H9 (cell line): ENCODE measurements around the gene HDAC2. TPM values are rescaled to one million over a fixed set of nuclear protein-coding genes. Genes with fewer than 3 reads are reported as not detected.

Experiments used
- DNase-seq: peaks from one replicate; pipeline ENCODE4 v3.0.0-alpha.2; 2017
- H2AFZ ChIP-seq: one replicate; pipeline ENCODE4 v1.6.1; 2013; ENCODE audit warnings: mild to moderate bottlenecking, low read length, control low read depth, moderate library complexity
- H2AK5ac ChIP-seq: 2 replicates; pipeline ENCODE4 v1.6.1; 2013; ENCODE audit warnings: low read length, control low read depth, mixed read lengths; ENCODE audit not compliant: insufficient read length
- H2BK120ac ChIP-seq: one replicate; pipeline ENCODE4 v1.6.1; 2013; ENCODE audit warnings: low read depth, mild to moderate bottlenecking, low read length, control low read depth, inconsistent platforms; ENCODE audit not compliant: poor library complexity, severe bottlenecking
- H2BK12ac ChIP-seq: 2 replicates; pipeline ENCODE4 v1.6.1; 2013; ENCODE audit warnings: low read length, control low read depth, mixed read lengths, low read depth; ENCODE audit not compliant: insufficient read length
- H2BK15ac ChIP-seq: 2 replicates; pipeline ENCODE4 v1.6.1; 2013; ENCODE audit warnings: low read depth, low read length, control low read depth
- H2BK20ac ChIP-seq: one replicate; pipeline ENCODE4 v1.6.1; 2013; ENCODE audit warnings: low read depth, mild to moderate bottlenecking, low read length, control low read depth, inconsistent platforms; ENCODE audit not compliant: poor library complexity, severe bottlenecking
- H2BK5ac ChIP-seq: 2 replicates; pipeline ENCODE4 v1.6.1; 2013; ENCODE audit warnings: low read length, control low read depth, mixed read lengths; ENCODE audit not compliant: insufficient read length
- H3K14ac ChIP-seq: 2 replicates; pipeline ENCODE4 v1.6.1; 2013; ENCODE audit warnings: low read length, control low read depth; ENCODE audit not compliant: insufficient read depth
- H3K18ac ChIP-seq: 2 replicates; pipeline ENCODE4 v1.6.1; 2013; ENCODE audit warnings: low read depth, mild to moderate bottlenecking, mixed read lengths, low read length, control low read depth; ENCODE audit not compliant: insufficient read length
- H3K23ac ChIP-seq: 2 replicates; pipeline ENCODE4 v1.6.1; 2013; ENCODE audit warnings: low read length, control low read depth, mixed read lengths, low read depth; ENCODE audit not compliant: insufficient read length
- H3K23me2 ChIP-seq: 2 replicates; pipeline ENCODE4 v1.6.1; 2013; ENCODE audit warnings: low read depth, mild to moderate bottlenecking, mixed read lengths, low read length, control low read depth; ENCODE audit not compliant: insufficient read length, poor library complexity, severe bottlenecking
- H3K27ac ChIP-seq: 2 replicates; pipeline ENCODE4 v1.5.1; 2013; ENCODE audit warnings: low read length, control low read depth, mixed read lengths, low read depth; ENCODE audit not compliant: insufficient read length
- H3K27me3 ChIP-seq: 2 replicates; pipeline ENCODE4 v1.6.1; 2013; ENCODE audit warnings: low read length, control low read depth, inconsistent platforms; ENCODE audit not compliant: insufficient read depth
- H3K4ac ChIP-seq: 2 replicates; pipeline ENCODE4 v1.6.1; 2013; ENCODE audit warnings: low read depth, mild to moderate bottlenecking, control low read depth, inconsistent platforms, low read length, moderate library complexity
- H3K4me1 ChIP-seq: 2 replicates; pipeline ENCODE4 v1.6.1; 2013; ENCODE audit warnings: low read length, control low read depth, inconsistent platforms; ENCODE audit not compliant: insufficient read depth
- H3K4me2 ChIP-seq: 2 replicates; pipeline ENCODE4 v1.6.1; 2013; ENCODE audit warnings: low read length, control low read depth, mixed read lengths; ENCODE audit not compliant: insufficient read length, insufficient read depth
- H3K56ac ChIP-seq: 2 replicates; pipeline ENCODE4 v1.6.1; 2013; ENCODE audit warnings: low read depth, mild to moderate bottlenecking, mixed read lengths, low read length, control low read depth; ENCODE audit not compliant: insufficient read length
- H3K79me1 ChIP-seq: 2 replicates; pipeline ENCODE4 v1.6.1; 2013; ENCODE audit warnings: low read depth, mild to moderate bottlenecking, moderate library complexity, low read length, control low read depth, inconsistent platforms; ENCODE audit not compliant: insufficient read depth, poor library complexity, severe bottlenecking
- H3K79me2 ChIP-seq: 2 replicates; pipeline ENCODE4 v1.6.1; 2013; ENCODE audit warnings: low read length, control low read depth, inconsistent platforms; ENCODE audit not compliant: insufficient read depth
- H3K9ac ChIP-seq: 2 replicates; pipeline ENCODE4 v1.6.1; 2013; ENCODE audit warnings: low read length, control low read depth, mixed read lengths; ENCODE audit not compliant: insufficient read length; ENCODE audit errors: extremely low read depth
- H3K9me3 ChIP-seq: one replicate; pipeline ENCODE4 v1.6.1; 2013; ENCODE audit warnings: low read depth, low read length, inconsistent platforms; ENCODE audit not compliant: control insufficient read depth
- H3T11ph ChIP-seq: one replicate; pipeline ENCODE4 v1.6.1; 2013; ENCODE audit warnings: mild to moderate bottlenecking, low read length, control low read depth, inconsistent platforms
- H4K20me1 ChIP-seq: one replicate; pipeline ENCODE4 v1.6.1; 2013; ENCODE audit not compliant: control insufficient read depth, insufficient read length, insufficient read depth
- H4K5ac ChIP-seq: 2 replicates; pipeline ENCODE4 v1.6.1; 2013; ENCODE audit warnings: low read depth, mild to moderate bottlenecking, mixed read lengths, low read length, control low read depth; ENCODE audit not compliant: insufficient read length
- H4K8ac ChIP-seq: replicated peaks from 2 replicates; pipeline ENCODE4 v1.6.1; 2013; ENCODE audit warnings: low read length, control low read depth, mixed read lengths, low read depth; ENCODE audit not compliant: insufficient read length
- H4K91ac ChIP-seq: 2 replicates; pipeline ENCODE4 v1.6.1; 2013; ENCODE audit warnings: low read depth, mild to moderate bottlenecking, moderate library complexity, mixed read lengths, low read length, control low read depth; ENCODE audit not compliant: insufficient read length
- H3K27ac Mint-ChIP-seq, 3 experiments: 2 replicates in 2 of 3; 3 replicates in 1 of 3; pipeline ENCODE4 v1.8.0; 2020 to 2021; ENCODE audit warnings: mixed read lengths in 3 of 3, mild to moderate bottlenecking in 1 of 3, moderate library complexity in 1 of 3
- H3K27me3 Mint-ChIP-seq: 2 replicates; pipeline ENCODE4 v1.8.0; 2021; ENCODE audit warnings: low read depth, mild to moderate bottlenecking, moderate library complexity, mixed read lengths
- H3K36me3 Mint-ChIP-seq, 3 experiments: 2 replicates in 2 of 3; 3 replicates in 1 of 3; pipeline ENCODE4 v1.8.0; 2020 to 2021; ENCODE audit warnings: low read depth in 3 of 3, mixed read lengths in 3 of 3; ENCODE audit not compliant: insufficient read depth in 1 of 3
- H3K4me1 Mint-ChIP-seq, 2 experiments: 2 replicates each; pipeline ENCODE4 v1.8.0; 2020; ENCODE audit warnings: mixed read lengths in 2 of 2
- H3K4me3 Mint-ChIP-seq, 2 experiments: 2 replicates in 1 of 2; 3 replicates in 1 of 2; pipeline ENCODE4 v1.8.0; 2020 to 2021; ENCODE audit warnings: mild to moderate bottlenecking in 2 of 2, mixed read lengths in 2 of 2, moderate library complexity in 1 of 2
- H3K9me3 Mint-ChIP-seq, 2 experiments: 2 replicates in 1 of 2; 3 replicates in 1 of 2; pipeline ENCODE4 v1.8.0; 2020; ENCODE audit warnings: mild to moderate bottlenecking in 2 of 2, mixed read lengths in 2 of 2, moderate library complexity in 1 of 2
- CTCF ChIP-seq: fragments of 200-600 bp; sonication (generic); conservative IDR thresholded peaks from 3 replicates; pipeline ENCODE4 v1.8.0; 2021; ENCODE audit warnings: antibody characterized with exemption, mild to moderate bottlenecking
- WGBS: extraction: QIAGEN DNeasy Blood & Tissue Kit; methylation state at CpG from one replicate; pipeline ENCODE4 v1.1.7; 2013; ENCODE audit warnings: missing lambda C conversion rate, low lambda C conversion rate, mixed read lengths; ENCODE audit not compliant: insufficient read length; ENCODE audit errors: extremely low coverage; 5-methylcytosine and 5-hydroxymethylcytosine counted together
- total RNA-seq: library from RNA; stranded (reverse); gene quantifications from 2 replicates; pipeline ENCODE4 v1.2.1, GENCODE V29; 2021

Gene HDAC2
- total RNA-seq, 1 experiment from 2014 or later, result 330 TPM

- Histone ChIP-seq H2BK12ac (no peak overlapping the region), H3K23me2 (no peaks in the 10 kb centered on the region), H2BK15ac (no peak overlapping the region), H4K91ac (no peak overlapping the region), H3K9ac (no peak overlapping the region), H3T11ph (no peak overlapping the region), H3K4me1 (peaks cover 2% of the 10 kb centered on the region; the same call in 1 of the 2 replicates), H3K56ac (no peak overlapping the region), H2BK5ac (no peak overlapping the region), H4K20me1 (no peaks in the 10 kb centered on the region), H3K27me3 (no peaks in the 10 kb centered on the region), H3K79me2 (peaks cover 29% of the 10 kb centered on the region; the same call in 1 of the 2 replicates), H4K8ac (no peak overlapping the region), H3K14ac (no peak overlapping the region), H3K79me1 (no peaks in the 10 kb centered on the region), H3K27ac (no peak overlapping the region), H2AFZ (no peak overlapping the region), H2BK120ac (no peak overlapping the region), H4K5ac (no peak overlapping the region), H3K9me3 (no peaks in the 10 kb centered on the region), H3K23ac (no peak overlapping the region), H2BK20ac (no peak overlapping the region), H3K18ac (no peak overlapping the region), H3K4me2 (no peak overlapping the region), H2AK5ac (no peak overlapping the region), H3K4ac (no peak overlapping the region)
- H3K36me3 Mint-ChIP-seq, result peaks cover 23 to 59% (median 47%) of the 10 kb centered on the region in 3 experiments; a peak in 6 of 7 replicates
- no peak for TF ChIP-seq CTCF
- no peaks in the 10 kb centered on the region for H3K27me3 Mint-ChIP-seq
- no CpG with 5 or more reads among the region's 1 CpG for WGBS
- no peak for DNase-seq
- peak overlapping the region in 1 of 3 experiments; percentile 14; a peak in 1 of 7 replicates for H3K27ac Mint-ChIP-seq
- no peaks in the 10 kb centered on the region for H3K9me3 Mint-ChIP-seq
- H3K4me1 Mint-ChIP-seq, result peaks cover 25 to 37% of the 10 kb centered on the region in 2 experiments
- no peak overlapping the region for H3K4me3 Mint-ChIP-seq
Measured at GRCh38 chr6:113959235-113959634, 11.7 kb downstream of the HDAC2 start.
